ENCODE results near the gene MYOZ3. TPM values are rescaled to one million over a fixed set of nuclear protein-coding genes. Genes with fewer than 3 reads are reported as not detected.

MYOZ3 gene
- total RNA-seq, 1 donor from 2014 or later: 0.49 TPM

- Mint-ChIP-seq H3K27ac (no peak overlapping the region), H3K9me3 (no peaks in the 10 kb centered on the region), H3K4me3 (no peak overlapping the region), H3K27me3 (ENCODE audit: insufficient read depth) (peaks cover 7% of the 10 kb centered on the region), H3K4me1 (ENCODE audit: low read depth) (no peaks in the 10 kb centered on the region), H3K36me3 (ENCODE audit: low read depth) (no peaks in the 10 kb centered on the region)
- no peak for DNase-seq (ENCODE audit: low spot score)
- intact Hi-C loops (cut with micrococcal nuclease): no loop called here
These were observed 19.1 kb upstream of the MYOZ3 start for GRCh38 chr5:150641824-150642566.

GRCh38 chr5:150642567-150642927 is 18.5 kb upstream of the MYOZ3 start:
- no peak for DNase-seq (ENCODE audit: low spot score)
- H3K4me1 Mint-ChIP-seq (ENCODE audit: low read depth): no peaks in the 10 kb centered on the region
- intact Hi-C loops (cut with micrococcal nuclease): no loop called here
- H3K9me3 Mint-ChIP-seq: no peaks in the 10 kb centered on the region
- no peak overlapping the region for H3K4me3 Mint-ChIP-seq
- H3K36me3 Mint-ChIP-seq (ENCODE audit: low read depth): no peaks in the 10 kb centered on the region
- H3K27me3 Mint-ChIP-seq (ENCODE audit: insufficient read depth): peaks cover 6% of the 10 kb centered on the region
- H3K27ac Mint-ChIP-seq: no peak overlapping the region

- H3K27ac Mint-ChIP-seq: no peak overlapping the region
- H3K36me3 Mint-ChIP-seq (ENCODE audit: low read depth): no peaks in the 10 kb centered on the region
- no peaks in the 10 kb centered on the region for H3K4me1 Mint-ChIP-seq (ENCODE audit: low read depth)
- no peak overlapping the region for H3K4me3 Mint-ChIP-seq
- peaks cover 6% of the 10 kb centered on the region for H3K27me3 Mint-ChIP-seq (ENCODE audit: insufficient read depth)
- DNase-seq (ENCODE audit: low spot score): no peak
- H3K9me3 Mint-ChIP-seq: no peaks in the 10 kb centered on the region
- intact Hi-C loops (cut with micrococcal nuclease): no loop called here
These were observed 17.9 kb upstream of the MYOZ3 start for GRCh38 chr5:150642991-150643710.

GRCh38 chr5:150644058-150644457 is 17.0 kb upstream of the MYOZ3 start:
- DNase-seq (ENCODE audit: low spot score): no peak
- no peaks in the 10 kb centered on the region for H3K36me3 Mint-ChIP-seq (ENCODE audit: low read depth)
- no peaks in the 10 kb centered on the region for H3K4me1 Mint-ChIP-seq (ENCODE audit: low read depth)
- no peak overlapping the region for H3K27ac Mint-ChIP-seq
- H3K4me3 Mint-ChIP-seq: no peak overlapping the region
- H3K27me3 Mint-ChIP-seq (ENCODE audit: insufficient read depth): peaks cover 5% of the 10 kb centered on the region
- H3K9me3 Mint-ChIP-seq: no peaks in the 10 kb centered on the region
- intact Hi-C loops (cut with micrococcal nuclease): no loop called here

- peaks cover 5% of the 10 kb centered on the region for H3K27me3 Mint-ChIP-seq (ENCODE audit: insufficient read depth)
- no peak overlapping the region for H3K27ac Mint-ChIP-seq
- H3K36me3 Mint-ChIP-seq (ENCODE audit: low read depth): no peaks in the 10 kb centered on the region
These were observed 16.5 kb upstream of the MYOZ3 start for GRCh38 chr5:150644514-150644913.

GRCh38 chr5:150645070-150645700 is 15.9 kb upstream of the MYOZ3 start:
- intact Hi-C loops (cut with micrococcal nuclease): no loop called here
- H3K9me3 Mint-ChIP-seq: no peaks in the 10 kb centered on the region
- no peak overlapping the region for H3K27ac Mint-ChIP-seq
- H3K36me3 Mint-ChIP-seq (ENCODE audit: low read depth): no peaks in the 10 kb centered on the region
- peaks cover 2% of the 10 kb centered on the region for H3K27me3 Mint-ChIP-seq (ENCODE audit: insufficient read depth)
- no peak overlapping the region for H3K4me3 Mint-ChIP-seq
- H3K4me1 Mint-ChIP-seq (ENCODE audit: low read depth): no peaks in the 10 kb centered on the region
- DNase-seq (ENCODE audit: low spot score): no peak

More at GRCh38 chr5:150644514-150644913, 16.5 kb upstream of the MYOZ3 start:
- Mint-ChIP-seq H3K4me3 (no peak overlapping the region), H3K4me1 (ENCODE audit: low read depth) (no peaks in the 10 kb centered on the region), H3K9me3 (no peaks in the 10 kb centered on the region)
- intact Hi-C loops (cut with micrococcal nuclease): no loop called here
- DNase-seq (ENCODE audit: low spot score): no peak

GRCh38 chr5:150647275-150648251 is 13.5 kb upstream of the MYOZ3 start:
- Mint-ChIP-seq H3K4me1 (ENCODE audit: low read depth) (no peaks in the 10 kb centered on the region), H3K9me3 (no peaks in the 10 kb centered on the region), H3K27ac (no peak overlapping the region), H3K36me3 (ENCODE audit: low read depth) (no peaks in the 10 kb centered on the region), H3K4me3 (no peak overlapping the region), H3K27me3 (ENCODE audit: insufficient read depth) (no peaks in the 10 kb centered on the region)
- intact Hi-C loops (cut with micrococcal nuclease): no loop called here
- DNase-seq (ENCODE audit: low spot score): no peak

GRCh38 chr5:150648294-150649107 is 12.6 kb upstream of the MYOZ3 start:
- Mint-ChIP-seq H3K4me3 (no peak overlapping the region), H3K27ac (no peak overlapping the region), H3K36me3 (ENCODE audit: low read depth) (no peaks in the 10 kb centered on the region), H3K4me1 (ENCODE audit: low read depth) (no peaks in the 10 kb centered on the region), H3K27me3 (ENCODE audit: insufficient read depth) (peaks cover 3% of the 10 kb centered on the region), H3K9me3 (no peaks in the 10 kb centered on the region)
- intact Hi-C loops (cut with micrococcal nuclease): no loop called here
- no peak for DNase-seq (ENCODE audit: low spot score)

GRCh38 chr5:150649108-150650020 is 11.7 kb upstream of the MYOZ3 start:
- H3K4me3 Mint-ChIP-seq: no peak overlapping the region
- intact Hi-C loops (cut with micrococcal nuclease): no loop called here
- no peaks in the 10 kb centered on the region for H3K9me3 Mint-ChIP-seq
- H3K27ac Mint-ChIP-seq: no peak overlapping the region
- no peak for DNase-seq (ENCODE audit: low spot score)
- no peaks in the 10 kb centered on the region for H3K36me3 Mint-ChIP-seq (ENCODE audit: low read depth)
- H3K4me1 Mint-ChIP-seq (ENCODE audit: low read depth): no peaks in the 10 kb centered on the region
- peaks cover 10% of the 10 kb centered on the region for H3K27me3 Mint-ChIP-seq (ENCODE audit: insufficient read depth)

- H3K36me3 Mint-ChIP-seq (ENCODE audit: low read depth): no peaks in the 10 kb centered on the region
- no peak for DNase-seq (ENCODE audit: low spot score)
- no peak overlapping the region for H3K4me3 Mint-ChIP-seq
- no peak overlapping the region for H3K27ac Mint-ChIP-seq
- intact Hi-C loops (cut with micrococcal nuclease): no loop called here
- no peaks in the 10 kb centered on the region for H3K9me3 Mint-ChIP-seq
- H3K27me3 Mint-ChIP-seq (ENCODE audit: insufficient read depth): peaks cover 10% of the 10 kb centered on the region
- H3K4me1 Mint-ChIP-seq (ENCODE audit: low read depth): no peaks in the 10 kb centered on the region
These were observed 10.7 kb upstream of the MYOZ3 start for GRCh38 chr5:150650021-150651006.

Data from activated T-helper 1 cell treated with anti-CD3 and anti-CD28 coated beads, Interleukin-12 subunit alpha, Interleukin-12 subunit beta, Interleukin-2, Interleukin-4 antibody, amounts not matched to agents 30 ng/mL and 10 ng/mL and 1 ng/mL, durations not matched to agents 14 hours and 24 hours and 36 hours (primary cell).